A204.1 (cell line): ENCODE results near the gene WBP2NL.

Experiments used
- FAIRE-seq: peaks from 2 replicates; lab custom pipeline; 2012; peaks lifted over from hg19 to GRCh38; lab: Jason Lieb, UNC

WBP2NL gene

GRCh38 chr22:41978732-41979131 lies 19.9 kb upstream of the WBP2NL start:
- FAIRE-seq, result no peak

GRCh38 chr22:41979423-41980250 lies 19.0 kb upstream of the WBP2NL start:
- no peak for FAIRE-seq

- no peak for FAIRE-seq
Measured at GRCh38 chr22:41982865-41983264, 15.7 kb upstream of the WBP2NL start.

GRCh38 chr22:41983513-41984405 lies 14.8 kb upstream of the WBP2NL start:
- FAIRE-seq, result no peak

GRCh38 chr22:41987276-41987675 lies 11.3 kb upstream of the WBP2NL start:
- no peak for FAIRE-seq

GRCh38 chr22:41989246-41989645 lies 9.3 kb upstream of the WBP2NL start:
- no peak for FAIRE-seq

- FAIRE-seq, result no peak
Measured at GRCh38 chr22:41991111-41991510, 7.5 kb upstream of the WBP2NL start.

GRCh38 chr22:41992496-41992895 lies 6.1 kb upstream of the WBP2NL start:
- FAIRE-seq, result no peak

- FAIRE-seq, result no peak
Measured at GRCh38 chr22:41995211-41995610, 3.4 kb upstream of the WBP2NL start.

- no peak for FAIRE-seq
Measured at GRCh38 chr22:41996826-41997225, 1.8 kb upstream of the WBP2NL start.

- FAIRE-seq, result no peak
Measured at GRCh38 chr22:42000466-42000865, 1.9 kb downstream of the WBP2NL start.

- no peak for FAIRE-seq
Measured at GRCh38 chr22:42001121-42001520, 2.5 kb downstream of the WBP2NL start.

- no peak for FAIRE-seq
Measured at GRCh38 chr22:42001706-42002105, 3.1 kb downstream of the WBP2NL start.

- FAIRE-seq, result no peak
Measured at GRCh38 chr22:42007922-42008321, 9.3 kb downstream of the WBP2NL start.

- no peak for FAIRE-seq
Measured at GRCh38 chr22:42010778-42011177, 12.2 kb downstream of the WBP2NL start.

GRCh38 chr22:42013385-42013784 lies 14.8 kb downstream of the WBP2NL start:
- no peak for FAIRE-seq

GRCh38 chr22:42016111-42016510 lies 17.5 kb downstream of the WBP2NL start:
- no peak for FAIRE-seq

- FAIRE-seq, result no peak
Measured at GRCh38 chr22:42018224-42018623, 19.6 kb downstream of the WBP2NL start.

GRCh38 chr22:42021571-42021970 lies 23.0 kb downstream of the WBP2NL start:
- FAIRE-seq, result no peak

GRCh38 chr22:42022162-42022847 lies 23.7 kb downstream of the WBP2NL start:
- no peak for FAIRE-seq

GRCh38 chr22:42025421-42025820 lies 26.8 kb downstream of the WBP2NL start:
- no peak for FAIRE-seq

- FAIRE-seq, result no peak
Measured at GRCh38 chr22:42026705-42027104, 28.1 kb downstream of the WBP2NL start.
